Measurements from ENCODE around the gene BRIX1.

- TF ChIP-seq POLR2A (IDR thresholded peaks at IDR 0.05) (no peak), CTCF (IDR thresholded peaks at IDR 0.05) (peak; percentile 68 to 81)
Measured at GRCh38 chr5:34898258-34898895, 17.1 kb upstream of the BRIX1 start.

Measured in suprapubic skin (tissue), 3 donors.